H7 (cell line): ENCODE data around the gene UBL5. TPM values are rescaled to one million over a fixed set of nuclear protein-coding genes. Genes with fewer than 3 reads are reported as not detected.
"Not testable (repeated sequence)": the region's sequence is repeated elsewhere in the genome, so short reads cannot be mapped to it uniquely, and the experiment has no call there.

Experiments used
- DNase-seq: peaks from one replicate; pipeline ENCODE4 v3.0.0; 2012
- H3K27me3 ChIP-seq: 2 replicates; pipeline ENCODE4 v1.6.0; 2011; ENCODE audit warnings: mild to moderate bottlenecking, low read length; ENCODE audit not compliant: control insufficient read depth, insufficient read depth
- H3K36me3 ChIP-seq: replicated peaks from 2 replicates; pipeline ENCODE4 v1.5.1; 2011; ENCODE audit warnings: low read length; ENCODE audit not compliant: control insufficient read depth, insufficient read depth
- H3K4me3 ChIP-seq: 2 replicates; pipeline ENCODE4 v1.5.1; 2011; ENCODE audit warnings: low read depth, mild to moderate bottlenecking, control low read depth, low read length, moderate library complexity; ENCODE audit not compliant: insufficient read depth
- total RNA-seq: library from RNA; depleted of rRNA; stranded (reverse); fragments of >200 nt; shearing (Covaris generic); gene quantifications from 2 replicates; pipeline ENCODE4 v1.2.3, GENCODE V29; 2014

The UBL5 gene
- total RNA-seq, 1 experiment from 2014 or later = 288 TPM

DNA sequence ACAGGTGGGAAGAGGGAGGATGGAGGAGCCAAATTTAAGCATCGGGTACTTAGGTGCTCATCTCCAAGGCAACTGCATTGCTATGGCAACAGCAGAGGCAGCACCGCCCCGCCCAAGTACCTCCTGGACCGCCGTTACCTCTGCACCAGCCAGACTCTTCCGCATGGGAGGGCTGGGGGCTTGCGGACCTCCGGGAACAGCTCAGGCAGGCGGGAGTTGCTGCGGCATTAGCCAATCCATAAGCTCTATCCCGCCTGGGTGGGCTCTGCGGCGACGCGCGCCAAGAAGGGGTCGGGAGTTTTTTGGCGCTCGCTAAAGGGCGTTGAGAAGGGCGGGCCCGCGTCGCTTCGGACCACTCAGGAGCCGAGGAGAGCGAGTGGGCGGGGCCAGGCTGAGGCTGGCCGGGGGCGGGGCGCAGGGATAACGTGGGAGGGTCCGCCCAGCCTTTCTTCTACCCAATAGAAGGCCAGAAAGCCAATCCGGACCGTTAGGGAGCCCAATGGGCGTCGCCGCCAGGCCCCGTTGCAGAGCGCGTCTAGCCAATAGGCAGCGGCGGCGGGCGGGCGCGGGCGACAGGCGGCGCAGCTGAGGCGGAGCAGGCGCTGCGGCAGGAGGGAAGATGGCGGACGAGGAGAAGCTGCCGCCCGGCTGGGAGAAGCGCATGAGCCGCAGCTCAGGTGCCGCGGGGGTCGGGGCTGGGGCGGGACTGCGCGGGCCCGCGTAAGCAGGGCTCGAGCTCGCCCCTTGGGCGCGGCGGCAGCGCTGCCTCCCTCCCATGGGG, 7.2 kb downstream of the UBL5 start, which contains the start of gene PIN1:
Gene PIN1 (plus strand): TSS at position 593 of the 781 bp plus-strand sequence. CDS start 27 bp downstream, at position 620.
- peak; percentile 100 for DNase-seq
- H3K27me3 ChIP-seq = no peaks in the 10 kb centered on the region
- peak within 1 kb of the TSS; percentile 87 for H3K4me3 ChIP-seq
- H3K36me3 ChIP-seq = peaks cover 6% of the 10 kb centered on the region

DNA sequence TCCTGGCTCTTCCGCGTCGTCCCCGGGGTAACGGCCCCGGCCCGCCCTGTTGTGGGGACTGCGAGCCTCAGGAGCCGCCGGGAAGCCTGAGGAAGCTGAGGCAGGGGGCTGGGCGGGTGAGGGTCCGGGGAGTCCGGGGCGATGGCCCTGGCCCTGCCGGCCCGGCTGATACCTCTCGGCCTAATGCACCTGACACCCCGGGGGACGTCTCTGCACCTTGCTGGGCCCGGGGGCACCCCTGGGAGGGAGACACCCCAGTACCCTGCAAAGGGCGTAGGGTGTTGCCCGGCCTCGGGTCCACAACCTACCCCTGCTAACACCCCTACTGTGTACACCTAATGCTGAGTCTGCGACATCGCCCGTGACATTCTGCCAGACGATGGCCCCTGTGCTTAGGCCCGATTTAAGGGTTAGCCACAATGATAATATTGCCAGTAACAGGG, 7.8 kb downstream of the UBL5 start:
- Histone ChIP-seq H3K36me3 (peaks cover 5% of the 10 kb centered on the region), H3K27me3 (no peaks in the 10 kb centered on the region), H3K4me3 (peak overlapping the region; percentile 87)
- no peak for DNase-seq

DNA sequence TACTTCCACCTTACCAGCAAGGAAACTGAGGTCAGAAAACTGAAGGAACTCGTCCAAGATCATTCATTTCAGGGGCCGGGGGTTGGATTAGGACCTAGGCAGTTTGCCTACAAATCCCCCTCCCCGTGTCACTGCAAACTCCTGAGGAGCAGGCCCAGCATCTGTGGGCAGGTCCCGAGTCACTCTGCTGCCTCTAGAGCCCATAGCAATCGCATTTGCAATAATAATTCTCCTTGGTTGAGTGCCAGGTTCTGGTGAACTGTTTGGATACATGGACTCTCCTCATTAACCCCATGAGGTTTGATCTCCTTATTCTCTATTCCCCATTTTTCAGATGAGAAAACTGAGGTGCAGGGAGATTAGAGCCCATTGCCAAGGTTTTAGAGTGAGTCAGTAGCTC, 8.3 kb downstream of the UBL5 start:
- H3K36me3 ChIP-seq = peaks cover 6% of the 10 kb centered on the region
- DNase-seq = peak; percentile 48
- no peaks in the 10 kb centered on the region for H3K27me3 ChIP-seq
- peak overlapping the region; percentile 87 for H3K4me3 ChIP-seq

DNA sequence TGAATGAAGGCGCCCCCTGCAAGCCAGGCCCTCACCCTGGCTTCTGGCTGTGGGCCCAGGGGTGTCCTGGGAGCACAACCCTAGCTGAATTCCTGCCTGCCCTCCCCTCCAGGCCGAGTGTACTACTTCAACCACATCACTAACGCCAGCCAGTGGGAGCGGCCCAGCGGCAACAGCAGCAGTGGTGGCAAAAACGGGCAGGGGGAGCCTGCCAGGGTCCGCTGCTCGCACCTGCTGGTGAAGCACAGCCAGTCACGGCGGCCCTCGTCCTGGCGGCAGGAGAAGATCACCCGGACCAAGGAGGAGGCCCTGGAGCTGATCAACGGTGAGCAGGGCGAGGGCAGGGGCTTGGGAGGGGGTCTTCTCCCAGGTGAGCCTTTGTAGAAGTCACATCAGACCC, 10.6 kb downstream of the UBL5 start:
- no peaks in the 10 kb centered on the region for H3K27me3 ChIP-seq
- H3K36me3 ChIP-seq = peaks cover 12% of the 10 kb centered on the region
- no peak overlapping the region for H3K4me3 ChIP-seq
- DNase-seq = peak; percentile 20

DNA sequence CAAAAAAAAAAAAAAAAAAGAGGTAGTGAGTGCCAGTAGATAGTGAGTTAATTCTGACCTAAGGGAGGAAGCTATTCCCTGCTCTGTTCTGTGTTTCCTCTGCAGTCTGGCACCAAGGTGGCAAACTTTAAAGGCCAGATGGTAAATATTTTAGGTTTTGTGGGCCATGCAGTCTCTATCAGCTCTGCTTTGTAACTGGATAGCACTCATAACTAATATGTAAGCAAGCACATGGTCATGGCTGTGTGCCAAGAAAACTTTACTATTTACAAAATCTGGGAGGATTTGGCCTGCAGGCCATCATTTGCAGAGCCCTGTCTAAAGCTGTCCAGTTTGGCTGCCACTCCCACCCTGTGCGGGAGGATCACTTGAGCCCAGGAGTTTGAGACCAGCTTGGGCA, 11.7 kb downstream of the UBL5 start:
- no peaks in the 10 kb centered on the region for H3K27me3 ChIP-seq
- peaks cover 12% of the 10 kb centered on the region for H3K36me3 ChIP-seq
- H3K4me3 ChIP-seq = no peak overlapping the region
- DNase-seq = no peak

DNA sequence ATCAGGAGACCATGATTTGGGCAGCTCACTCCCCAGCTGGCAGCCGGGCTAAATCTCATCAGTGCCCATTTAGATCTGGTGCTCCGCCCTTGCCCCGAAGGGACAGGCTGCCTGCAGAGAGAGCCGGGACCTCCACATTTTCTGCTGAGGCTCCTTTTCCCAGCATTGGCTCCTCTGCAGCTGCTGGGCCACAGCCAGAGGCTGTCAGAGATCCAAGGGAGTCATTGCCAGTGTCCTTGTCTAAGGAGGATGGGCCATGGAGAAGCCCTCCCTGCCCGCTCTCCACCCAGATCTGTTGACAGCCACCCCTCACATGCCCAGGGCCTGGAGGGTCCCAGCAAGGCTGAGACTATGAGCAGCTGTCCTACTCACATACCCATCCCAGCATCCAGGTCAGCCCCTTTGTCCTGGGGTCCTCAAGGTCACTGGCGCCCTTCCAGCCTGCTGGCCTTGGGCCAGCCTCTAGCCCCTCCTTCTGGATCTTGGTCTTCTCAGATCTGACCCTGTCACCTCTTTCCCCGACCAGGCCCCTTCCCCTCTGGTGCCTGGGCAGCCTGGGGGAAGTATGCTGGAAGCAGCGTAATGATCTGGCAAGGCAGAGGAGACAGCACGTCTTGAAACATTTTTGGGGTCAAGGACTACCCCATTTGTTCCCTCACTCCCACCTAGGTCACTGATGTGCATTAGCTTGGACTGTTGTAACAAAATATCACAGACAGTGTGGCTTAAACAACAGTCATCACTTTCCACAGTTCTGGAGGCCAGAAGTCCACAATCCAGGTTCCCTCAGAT, 15.3 kb downstream of the UBL5 start:
- Histone ChIP-seq H3K27me3 (no peaks in the 10 kb centered on the region), H3K36me3 (peaks cover 12% of the 10 kb centered on the region), H3K4me3 (no peak overlapping the region)
- DNase-seq = no peak

DNA sequence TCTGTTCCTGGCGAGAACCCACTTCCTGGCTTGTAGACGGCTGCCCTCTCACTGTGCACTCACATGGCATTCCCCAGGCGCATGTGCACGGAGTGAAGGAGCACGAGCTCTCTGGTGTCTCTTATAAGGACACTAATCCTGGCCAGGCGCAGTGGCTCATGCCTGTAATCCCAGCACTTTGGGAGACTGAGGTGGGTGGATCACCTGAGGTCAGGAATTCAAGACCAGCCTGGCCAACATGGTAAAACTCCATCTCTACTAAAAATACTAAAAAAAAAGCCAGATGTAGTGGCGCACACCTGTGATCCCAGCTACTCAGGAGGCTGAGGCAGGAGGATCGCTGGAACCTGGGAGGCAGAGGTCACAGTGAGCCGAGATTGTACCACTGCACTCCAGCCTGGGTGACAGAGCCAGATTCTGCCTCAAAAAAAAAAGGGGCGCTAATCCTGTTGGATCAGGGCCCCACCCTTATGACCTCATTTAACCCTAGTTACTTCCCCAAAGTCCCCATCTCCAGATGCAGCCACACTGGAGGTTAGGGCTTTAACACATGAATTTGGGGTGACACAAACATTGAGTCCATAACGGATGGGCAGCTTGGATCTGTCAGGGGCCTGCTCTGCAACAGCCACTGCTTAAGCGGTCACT, 16.0 kb downstream of the UBL5 start:
- H3K27me3 ChIP-seq, DNase-seq, H3K4me3 ChIP-seq: not testable (repeated sequence)
- peaks cover 12% of the 10 kb centered on the region for H3K36me3 ChIP-seq

DNA sequence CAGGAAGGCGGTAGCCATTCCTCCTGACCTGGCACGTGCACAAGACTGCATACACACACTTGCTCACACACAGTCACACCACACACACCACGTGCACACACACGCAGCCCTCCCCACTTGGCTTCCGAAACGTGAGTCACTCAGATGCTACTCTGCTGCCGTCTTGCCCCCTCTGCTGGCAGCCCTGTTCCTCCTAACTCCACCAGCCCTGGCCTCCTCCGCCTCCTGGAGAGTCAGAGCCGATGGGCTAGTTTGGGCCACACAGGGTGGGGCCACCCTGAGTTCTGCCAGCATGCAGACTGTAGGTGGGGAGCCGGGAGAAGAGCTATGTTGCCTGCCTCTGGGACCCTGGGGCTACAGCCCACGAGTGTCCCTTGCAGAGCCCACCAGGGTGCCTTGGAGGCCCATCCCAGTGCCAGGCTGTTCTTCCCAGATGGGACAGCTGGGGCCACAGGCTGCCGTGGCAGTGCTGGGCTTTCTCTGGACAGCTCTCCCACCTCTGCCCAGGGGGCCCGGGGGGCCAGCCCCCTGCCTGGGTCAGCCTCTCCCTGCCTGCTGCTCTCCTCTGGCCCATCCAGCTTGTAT, 19.5 kb downstream of the UBL5 start:
- H3K27me3 ChIP-seq = no peaks in the 10 kb centered on the region
- H3K36me3 ChIP-seq = peaks cover 2% of the 10 kb centered on the region
- no peak overlapping the region for H3K4me3 ChIP-seq
- peak; percentile 93 for DNase-seq

DNA sequence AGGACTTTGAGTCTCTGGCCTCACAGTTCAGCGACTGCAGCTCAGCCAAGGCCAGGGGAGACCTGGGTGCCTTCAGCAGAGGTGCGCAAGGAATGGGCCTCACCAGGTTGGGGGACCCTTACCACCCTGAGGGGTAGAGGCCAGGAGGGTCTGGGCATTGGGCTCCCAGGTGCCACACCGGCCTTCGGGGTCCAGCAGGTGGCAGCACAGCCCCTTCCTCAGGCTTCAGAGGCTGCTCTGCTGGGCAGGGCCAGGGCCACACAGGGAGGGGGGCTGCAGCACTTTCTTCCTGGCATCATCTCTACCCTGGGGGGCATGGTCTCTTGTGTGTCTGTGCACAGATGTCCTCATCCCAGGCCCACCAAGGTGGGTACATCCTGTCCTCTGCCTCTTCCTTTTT, 20.3 kb downstream of the UBL5 start:
- Histone ChIP-seq H3K27me3 (no peaks in the 10 kb centered on the region), H3K36me3 (no peaks in the 10 kb centered on the region; the same call in none of the 2 replicates)
- DNase-seq = peak; percentile 94

DNA sequence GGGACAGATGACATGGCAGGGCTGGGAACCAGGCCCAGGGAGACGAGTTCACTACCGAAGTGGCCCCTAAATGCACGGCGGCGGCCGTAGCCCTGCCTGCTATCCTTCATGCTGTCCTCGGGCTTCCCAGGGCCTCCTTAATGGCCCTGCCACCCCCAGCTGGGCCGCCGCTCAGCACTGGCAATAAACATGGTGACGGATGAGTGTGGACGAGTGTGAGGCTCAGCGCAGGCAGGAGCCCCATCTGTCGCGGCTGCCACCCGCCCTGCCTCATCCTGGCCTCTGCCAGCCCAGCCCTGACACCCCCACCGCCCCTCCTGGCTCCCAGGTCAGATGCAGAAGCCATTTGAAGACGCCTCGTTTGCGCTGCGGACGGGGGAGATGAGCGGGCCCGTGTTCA, 21.0 kb downstream of the UBL5 start:
- H3K27me3 ChIP-seq = no peaks in the 10 kb centered on the region
- H3K36me3 ChIP-seq = no peaks in the 10 kb centered on the region; the same call in none of the 2 replicates
- DNase-seq = no peak
- no peak overlapping the region for H3K4me3 ChIP-seq

More for the DNA sequence above, 20.3 kb downstream of the UBL5 start:
- no peak overlapping the region for H3K4me3 ChIP-seq

DNA sequence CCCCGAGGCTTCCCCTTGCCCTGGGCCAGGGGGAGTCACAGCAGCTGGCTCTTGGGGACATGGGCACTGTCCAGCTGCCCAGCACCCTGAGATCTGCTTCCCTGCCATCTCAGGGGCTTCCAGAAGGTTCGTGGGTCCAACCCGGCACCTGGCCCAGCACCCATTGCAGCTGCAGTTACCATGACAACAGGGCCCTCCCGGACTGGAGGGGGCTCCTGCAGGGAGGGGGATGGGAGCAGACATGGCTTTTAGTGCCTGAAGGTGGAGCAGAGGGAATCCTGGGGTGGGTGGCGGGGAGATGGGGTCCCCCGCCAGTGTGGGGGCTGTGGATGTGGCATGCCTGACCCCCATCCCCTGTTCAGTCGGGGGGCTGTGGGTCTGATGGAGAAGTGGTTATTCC, 22.1 kb downstream of the UBL5 start:
- DNase-seq = no peak
- no peaks in the 10 kb centered on the region for H3K27me3 ChIP-seq
- H3K4me3 ChIP-seq = no peak overlapping the region
- no peaks in the 10 kb centered on the region; the same call in none of the 2 replicates for H3K36me3 ChIP-seq

DNA sequence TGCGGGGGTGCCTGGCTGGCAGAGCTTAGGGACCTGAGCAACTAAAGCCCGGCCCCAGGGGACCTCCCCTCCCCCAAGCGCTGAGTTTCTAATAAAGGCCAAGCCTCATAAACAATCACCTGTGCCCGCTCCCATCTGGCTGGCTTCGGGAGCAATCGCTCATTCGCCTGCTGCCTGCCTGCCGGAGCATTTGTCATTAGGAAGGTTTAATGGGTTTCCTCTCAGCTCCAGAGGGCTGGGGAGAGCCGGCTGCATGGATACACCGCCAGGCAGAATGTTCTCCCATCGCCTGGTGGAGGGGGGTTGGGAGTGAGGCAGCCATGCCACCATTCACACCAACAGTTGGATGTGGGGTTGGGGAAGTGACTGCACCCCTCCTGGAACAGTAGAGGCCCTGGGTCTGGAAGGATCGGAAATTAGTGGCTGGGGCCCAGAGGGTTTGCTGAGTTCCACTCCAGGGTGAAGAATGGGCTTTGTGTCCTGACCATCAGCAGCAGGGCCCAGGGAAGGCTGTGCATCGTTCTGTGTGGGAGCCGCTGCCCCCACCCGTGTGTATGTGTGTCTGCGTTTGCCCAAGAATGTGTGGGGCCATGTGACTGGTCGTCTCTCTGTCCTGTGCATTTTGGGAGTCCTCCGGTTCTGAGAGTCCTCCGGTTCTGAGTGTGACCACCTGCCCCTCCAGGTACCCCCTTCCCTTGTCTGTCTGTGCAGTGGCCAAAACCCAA, 22.7 kb downstream of the UBL5 start:
- Histone ChIP-seq H3K27me3 (no peaks in the 10 kb centered on the region), H3K36me3 (no peaks in the 10 kb centered on the region; the same call in 1 of the 2 replicates), H3K4me3 (no peak overlapping the region)
- DNase-seq = peak; percentile 46

DNA sequence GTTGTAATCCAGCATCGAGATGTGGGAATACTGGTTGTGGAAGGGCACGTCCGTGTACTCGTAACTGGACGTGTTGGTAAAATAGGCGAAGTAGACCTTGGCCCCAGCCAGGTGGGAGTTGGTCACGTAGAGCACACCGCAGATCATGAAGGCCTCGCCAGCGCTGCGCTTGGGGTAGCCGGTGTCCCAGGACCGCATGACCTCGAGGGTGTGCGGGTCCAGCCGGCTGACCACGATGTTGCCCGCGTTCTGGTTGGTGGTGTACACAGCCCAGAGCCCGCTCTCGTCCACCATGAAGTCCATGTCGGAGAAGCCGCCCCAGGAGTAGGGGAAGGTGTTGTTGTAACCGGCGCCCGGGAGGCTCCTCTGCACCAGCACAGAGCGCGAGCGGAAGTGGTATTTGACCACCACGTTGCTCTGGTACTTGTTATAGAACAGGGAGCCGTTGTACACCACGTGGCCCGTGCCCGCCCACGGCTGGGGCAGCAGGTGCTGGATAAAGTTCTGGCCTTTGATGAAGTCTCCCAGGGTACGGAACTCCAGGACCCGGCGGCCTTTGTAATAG, 26.6 kb downstream of the UBL5 start:
- peak; percentile 51 for DNase-seq
- no peaks in the 10 kb centered on the region for H3K27me3 ChIP-seq
- no peak overlapping the region for H3K4me3 ChIP-seq
- H3K36me3 ChIP-seq = peaks cover 13% of the 10 kb centered on the region
